ENCODE data around the gene PPTC7. TPM values are rescaled to one million over a fixed set of nuclear protein-coding genes. Genes with fewer than 3 reads are reported as not detected.

Gene PPTC7
- total and polyA plus RNA-seq, 2 of the 4 experiments (the other 2 are of a cell fraction) = 4.1 to 6.8 TPM

- Histone ChIP-seq H3K56ac (ENCODE audit: extremely low read depth, insufficient read depth, low read length) (no peak overlapping the region), H3K4me1 (ENCODE audit: control insufficient read depth, insufficient read depth, low read length) (no peaks in the 10 kb centered on the region), H4K8ac (ENCODE audit: low read depth in 2 of 2, low read length in 2 of 2) (no peak overlapping the region), H4K20me1 (ENCODE audit: insufficient read depth, low read length) (no peaks in the 10 kb centered on the region; the same call in 1 of the 2 replicates), H2BK15ac (ENCODE audit: low read depth, low read length) (no peak overlapping the region), H3K9me1 (ENCODE audit: insufficient read depth, low read length) (peaks cover 3% of the 10 kb centered on the region), H3K18ac (ENCODE audit: low read depth, low read length) (no peak overlapping the region), H3K14ac (replicated peaks; ENCODE audit: low read depth, low read length) (no peak overlapping the region), H2AFZ (replicated peaks; ENCODE audit: low read length, poor library complexity) (no peak overlapping the region), H2AK9ac (replicated peaks; ENCODE audit: low read depth, low read length, poor library complexity) (no peak overlapping the region), H2AK5ac (ENCODE audit: low read depth, low read length) (no peak overlapping the region), H3K79me1 (ENCODE audit: low read depth in 1 of 2, low read length in 2 of 2) (peaks cover 7 to 20% of the 10 kb centered on the region in 2 experiments; a peak in 1 of 4 replicates), H3K4me3 (ENCODE audit: insufficient read depth, low read depth, low read length) (no peak overlapping the region), H2BK5ac (ENCODE audit: low read depth, low read length, poor library complexity, severe bottlenecking) (no peak overlapping the region), H3K9ac (ENCODE audit: low read depth, low read length) (no peak overlapping the region), H2BK20ac (ENCODE audit: low read depth, low read length) (no peak overlapping the region), H4K91ac (ENCODE audit: insufficient read depth, low read depth, low read length) (no peak overlapping the region), H3K27ac (ENCODE audit: insufficient read depth, low read length) (no peak overlapping the region), H3K27me3 (ENCODE audit: control insufficient read depth, insufficient read depth, low read length) (no peaks in the 10 kb centered on the region), H4K5ac (ENCODE audit: low read depth, low read length) (no peak overlapping the region), H3K36me3 (ENCODE audit: control insufficient read depth, insufficient read depth, low read length) (no peaks in the 10 kb centered on the region), H3K9me3 (ENCODE audit: control insufficient read depth, insufficient read depth, low read length) (no peaks in the 10 kb centered on the region), H3K4me2 (ENCODE audit: low read depth, low read length) (no peak overlapping the region), H3K23ac (ENCODE audit: low read depth, low read length) (no peak overlapping the region), H3K4ac (ENCODE audit: low read depth, low read length) (no peak overlapping the region), H2BK120ac (ENCODE audit: low read depth, low read length) (no peak overlapping the region)
- intact Hi-C loops (cut with micrococcal nuclease) = loop anchor here (5.0 kb wide), 1 partner anchor 384 kb away; no protein-coding TSS in a partner anchor
- DNase-seq (no peak), ATAC-seq (ENCODE audit: low read depth) (no peak)
- no TSS peak for BruUV-seq (replicated peaks)
- ChIA-PET POLR2A (ENCODE audit: unreplicated experiment) (no interaction called here), CTCF (interaction anchor here (1.2 kb wide), 1 partner anchor 35 kb away, joined by 4 read pairs; the partner anchor contains the start of genes FAM216A and GPN3)
- TF ChIP-seq CHD1 (IDR thresholded peaks at IDR 0.05; ENCODE audit: low read depth, low read length) (no peak), MXI1 (IDR thresholded peaks at IDR 0.05; ENCODE audit: borderline replicate concordance, low read depth, low read length) (no peak), CEBPB (IDR thresholded peaks at IDR 0.05; ENCODE audit: low read depth, low read length) (no peak), CTCF (conservative IDR thresholded peaks at IDR 0.05; ENCODE audit: low read depth, low read length) (no peak), MAZ (IDR thresholded peaks at IDR 0.05; ENCODE audit: borderline replicate concordance, low read depth, low read length) (no peak), RAD21 (IDR thresholded peaks at IDR 0.05; ENCODE audit: low read length) (no peak), FOS (IDR thresholded peaks at IDR 0.05; ENCODE audit: low read depth, low read length) (no peak), RCOR1 (IDR thresholded peaks at IDR 0.05; ENCODE audit: insufficient replicate concordance, low read length) (no peak), ELK1 (IDR thresholded peaks at IDR 0.05; ENCODE audit: borderline replicate concordance, low read depth, low read length) (no peak)
- in situ Hi-C loops (cut with MboI; ENCODE audit: low sequenced_read_pairs) = no loop called here
- dilution Hi-C loops (cut with HindIII; ENCODE audit: low sequenced_read_pairs, unreplicated experiment) = no loop called here
- no CpG with 5 or more reads among the region's 1 CpG for WGBS, 2 experiments (ENCODE audit: extremely low coverage in 2 of 2, insufficient read length in 1 of 2)
These were observed 79.7 kb downstream of the PPTC7 start for GRCh38 chr12:110503432-110503831.
